Caco-2 (cell line): ENCODE results near the gene RNMT. TPM values are rescaled to one million over a fixed set of nuclear protein-coding genes. Genes with fewer than 3 reads are reported as not detected.

Source experiments
- BruUV-seq: library from RNA; stranded (reverse); fragments of 400-500 nt; replicated peaks from 2 replicates; lab custom pipeline; 2021; lab: Mats Ljungman, UMichigan
- CTCF ChIA-PET: fragments of 300-600 bp; sonication (Branson Sonifier 250); formaldehyde crosslinking; loops from one replicate; lab custom pipeline; 2022; ENCODE audit warnings: antibody characterized with exemption; lab: Charles Lee
- POLR2A ChIA-PET: fragments of 300-600 bp; sonication (Branson Sonifier 250); formaldehyde crosslinking; loops from one replicate; lab custom pipeline; 2022; ENCODE audit warnings: antibody characterized with exemption; lab: Charles Lee
- DNase-seq, 2 experiments: peaks; one replicate each; pipeline versions ENCODE4 v3.0.0 to v3.0.0-alpha.2; 2020 to 2022
- H3K27me3 ChIP-seq: replicated peaks from 2 replicates; pipeline ENCODE4 v1.6.0; 2011; ENCODE audit warnings: low read length; ENCODE audit not compliant: control insufficient read depth, insufficient read depth
- H3K36me3 ChIP-seq: 2 replicates; pipeline ENCODE4 v1.5.1; 2011; ENCODE audit warnings: low read length; ENCODE audit not compliant: control insufficient read depth, insufficient read depth
- H3K4me1 ChIP-seq: fragments of 250-450 bp; sonication (Bioruptor Pico); 2 replicates; pipeline ENCODE4 v1.5.1; 2020; ENCODE audit warnings: mild to moderate bottlenecking
- H3K4me3 ChIP-seq: 2 replicates; pipeline ENCODE4 v1.5.1; 2011; ENCODE audit warnings: low read depth, mild to moderate bottlenecking, control low read depth, low read length
- H3K9me3 ChIP-seq: fragments of 250-450 bp; sonication (Bioruptor Pico); 2 replicates; pipeline ENCODE4 v1.5.1; 2020; ENCODE audit warnings: mild to moderate bottlenecking, moderate library complexity
- H3K27ac Mint-ChIP-seq: one replicate; pipeline ENCODE4 v1.8.0; 2022; ENCODE audit warnings: mixed read lengths; ENCODE audit not compliant: unreplicated experiment
- H3K27me3 Mint-ChIP-seq: one replicate; pipeline ENCODE4 v1.8.0; 2022; ENCODE audit warnings: mixed read lengths; ENCODE audit not compliant: insufficient read depth, unreplicated experiment
- H3K36me3 Mint-ChIP-seq: one replicate; pipeline ENCODE4 v1.8.0; 2022; ENCODE audit warnings: mild to moderate bottlenecking, mixed read lengths; ENCODE audit not compliant: insufficient read depth, unreplicated experiment
- H3K4me1 Mint-ChIP-seq: one replicate; pipeline ENCODE4 v1.8.0; 2022; ENCODE audit warnings: low read depth, mixed read lengths; ENCODE audit not compliant: unreplicated experiment
- H3K4me3 Mint-ChIP-seq: one replicate; pipeline ENCODE4 v1.8.0; 2022; ENCODE audit warnings: mild to moderate bottlenecking, moderate library complexity, mixed read lengths; ENCODE audit not compliant: unreplicated experiment
- H3K9me3 Mint-ChIP-seq: one replicate; pipeline ENCODE4 v1.8.0; 2022; ENCODE audit warnings: mixed read lengths; ENCODE audit not compliant: unreplicated experiment
- CTCF ChIP-seq, 2 experiments: fragments of 200-600 bp in 1 of 2; IDR thresholded peaks; 1 replicate in 1 of 2; 2 replicates in 1 of 2; pipeline versions ENCODE4 v1.5.1 to v1.8.0; 2011 to 2022; ENCODE audit warnings: antibody characterized with exemption in 1 of 2, control low read depth in 1 of 2, inconsistent platforms in 1 of 2, low read depth in 1 of 2, low read length in 1 of 2, mild to moderate bottlenecking in 1 of 2, moderate library complexity in 1 of 2; ENCODE audit not compliant: insufficient read depth in 1 of 2, severe bottlenecking in 1 of 2, unreplicated experiment in 1 of 2
- intact Hi-C: fragments of 100-400 bp; cut with micrococcal nuclease; formaldehyde crosslinking; loops from one replicate; pipeline ENCODE4 v1.10.0; 2022; ENCODE audit not compliant: unreplicated experiment
- total RNA-seq: library from RNA; stranded (reverse); gene quantifications from 2 replicates; pipeline ENCODE4 v1.2.3, GENCODE V29; 2022

The RNMT gene
- total RNA-seq, 1 experiment from 2014 or later: 36.5 TPM

GRCh38 chr18:13800505-13801259 lies 74.2 kb downstream of the RNMT start:
- H3K4me1 ChIP-seq: no peaks in the 10 kb centered on the region
- peak overlapping the region; percentile 27 for H3K4me3 ChIP-seq
- POLR2A ChIA-PET: no interaction called here
- H3K9me3 ChIP-seq: no peaks in the 10 kb centered on the region
- Mint-ChIP-seq H3K4me1 (peaks cover 11% of the 10 kb centered on the region), H3K36me3 (no peaks in the 10 kb centered on the region), H3K27ac (no peak overlapping the region), H3K9me3 (peaks cover 16% of the 10 kb centered on the region), H3K4me3 (peak overlapping the region; percentile 73), H3K27me3 (peaks cover 7% of the 10 kb centered on the region)
- intact Hi-C loops: loop anchor here (1.0 to 10.0 kb wide), 3 partner anchors 176 to 688 kb away; no protein-coding TSS in a partner anchor
- no peaks in the 10 kb centered on the region for H3K36me3 ChIP-seq
- H3K27me3 ChIP-seq: no peaks in the 10 kb centered on the region
- CTCF ChIA-PET: interaction anchor here (0.7 kb wide), 2 partner anchors 74 to 242 kb away, joined by 3 read pairs; no protein-coding TSS in a partner anchor
- TF ChIP-seq CTCF (IDR thresholded peaks at IDR 0.05; ENCODE audit: insufficient read depth in 1 of 2, low read depth in 1 of 2, low read length in 1 of 2, severe bottlenecking in 1 of 2, unreplicated experiment in 1 of 2): peak; percentile 47 to 86
- BruUV-seq: no TSS peak
- peak; percentile 78 to 84 for DNase-seq

GRCh38 chr18:13801260-13801601 lies 74.8 kb downstream of the RNMT start:
- Mint-ChIP-seq H3K9me3 (peaks cover 19% of the 10 kb centered on the region), H3K27ac (no peak overlapping the region), H3K36me3 (no peaks in the 10 kb centered on the region), H3K4me1 (peaks cover 16% of the 10 kb centered on the region), H3K4me3 (peak overlapping the region; percentile 73), H3K27me3 (peaks cover 7% of the 10 kb centered on the region)
- no peak for TF ChIP-seq CTCF (IDR thresholded peaks at IDR 0.05; ENCODE audit: insufficient read depth in 1 of 2, low read depth in 1 of 2, low read length in 1 of 2, severe bottlenecking in 1 of 2, unreplicated experiment in 1 of 2)
- no peaks in the 10 kb centered on the region for H3K36me3 ChIP-seq
- no peaks in the 10 kb centered on the region for H3K9me3 ChIP-seq
- intact Hi-C loops: loop anchor here (1.0 to 10.0 kb wide), 3 partner anchors 176 to 688 kb away; no protein-coding TSS in a partner anchor
- ChIA-PET CTCF (interaction anchor here (0.7 kb wide), 1 partner anchor 243 kb away, joined by 3 read pairs; no protein-coding TSS in a partner anchor), POLR2A (no interaction called here)
- DNase-seq: no peak
- H3K4me1 ChIP-seq: no peaks in the 10 kb centered on the region
- peak overlapping the region; percentile 27 for H3K4me3 ChIP-seq
- BruUV-seq: no TSS peak
- H3K27me3 ChIP-seq: no peaks in the 10 kb centered on the region

GRCh38 chr18:13804305-13804704 lies 77.8 kb downstream of the RNMT start:
- Mint-ChIP-seq H3K27me3 (peaks cover 3% of the 10 kb centered on the region), H3K36me3 (no peaks in the 10 kb centered on the region), H3K4me3 (no peak overlapping the region), H3K9me3 (peaks cover 19% of the 10 kb centered on the region), H3K4me1 (peaks cover 21% of the 10 kb centered on the region), H3K27ac (peak overlapping the region; percentile 26)
- TF ChIP-seq CTCF (IDR thresholded peaks at IDR 0.05; ENCODE audit: insufficient read depth in 1 of 2, low read depth in 1 of 2, low read length in 1 of 2, severe bottlenecking in 1 of 2, unreplicated experiment in 1 of 2): no peak
- Histone ChIP-seq H3K9me3 (no peaks in the 10 kb centered on the region), H3K4me1 (no peaks in the 10 kb centered on the region), H3K4me3 (no peak overlapping the region), H3K36me3 (no peaks in the 10 kb centered on the region), H3K27me3 (no peaks in the 10 kb centered on the region)
- no peak for DNase-seq
- no TSS peak for BruUV-seq
- ChIA-PET POLR2A (no interaction called here), CTCF (no interaction called here)
- intact Hi-C loops: loop anchor here (10.0 kb wide), 1 partner anchor 180 kb away; no protein-coding TSS in a partner anchor
